Head of caudate nucleus (tissue), 42 donors: ENCODE measurements around the gene KRTAP5-1.
A peak's percentile ranks its signal among the peaks of the same experiment; 100 is the strongest.

Source experiments
- DNase-seq, 42 donors: peaks; one replicate each; pipeline versions ENCODE4 v3.0.0 to v3.0.0-alpha.2; 2020 to 2021; ENCODE audit warnings: mixed read lengths in 7 of 42
- intact Hi-C: fragments of 100-400 bp; cut with DNase I; formaldehyde crosslinking; loops from one replicate; pipeline ENCODE4 v1.15.0; 2022

KRTAP5-1 gene

GRCh38 chr11:1549338-1550330, 35.4 kb downstream of the KRTAP5-1 start:
- DNase-seq, result peak in 39 of 42 donors; percentile 44 to 91 (median 77)
- intact Hi-C loops, result loop anchor here (5.0 kb wide), 1 partner anchor 83 kb away; no protein-coding TSS in a partner anchor

GRCh38 chr11:1548221-1549070, 36.6 kb downstream of the KRTAP5-1 start:
- DNase-seq, result peak in 20 of 42 donors; percentile 38 to 82 (median 62)
- intact Hi-C loops, result loop anchor here (5.0 kb wide), 1 partner anchor 84 kb away; no protein-coding TSS in a partner anchor

- peak in 1 of 42 donors; percentile 47 for DNase-seq
- intact Hi-C loops, result loop anchor here (5.0 kb wide), 1 partner anchor 85 kb away; no protein-coding TSS in a partner anchor
Measured at GRCh38 chr11:1547467-1548098, 37.5 kb downstream of the KRTAP5-1 start.

- intact Hi-C loops, result loop anchor here (5.0 kb wide), 1 partner anchor 86 kb away; no protein-coding TSS in a partner anchor
- peak in 35 of 42 donors; percentile 38 to 83 (median 69) for DNase-seq
Measured at GRCh38 chr11:1546536-1547466, 38.3 kb downstream of the KRTAP5-1 start.

GRCh38 chr11:1546077-1546535, 39.0 kb downstream of the KRTAP5-1 start:
- DNase-seq, result no peak
- intact Hi-C loops, result loop anchor here (5.0 kb wide), 1 partner anchor 86 kb away; no protein-coding TSS in a partner anchor

GRCh38 chr11:1545432-1545831, 39.7 kb downstream of the KRTAP5-1 start:
- intact Hi-C loops, result loop anchor here (2.0 to 5.0 kb wide), 2 partner anchors 29 to 87 kb away; no protein-coding TSS in a partner anchor
- DNase-seq, result no peak

- DNase-seq, result no peak
- intact Hi-C loops, result loop anchor here (2.0 kb wide), 1 partner anchor 30 kb away; no protein-coding TSS in a partner anchor
Measured at GRCh38 chr11:1544536-1544935, 40.5 kb downstream of the KRTAP5-1 start.

GRCh38 chr11:1543606-1544263, 41.3 kb downstream of the KRTAP5-1 start:
- DNase-seq, result no peak

GRCh38 chr11:1542267-1542666, 42.8 kb downstream of the KRTAP5-1 start:
- intact Hi-C loops, result no loop called here
- no peak for DNase-seq

More at GRCh38 chr11:1543606-1544263, 41.3 kb downstream of the KRTAP5-1 start:
- intact Hi-C loops, result loop anchor here (2.0 kb wide), 1 partner anchor 31 kb away; no protein-coding TSS in a partner anchor

GRCh38 chr11:1541474-1542204, 43.4 kb downstream of the KRTAP5-1 start:
- intact Hi-C loops, result no loop called here
- peak in 41 of 42 donors; percentile 62 to 94 (median 83) for DNase-seq

GRCh38 chr11:1540074-1540473, 45.0 kb downstream of the KRTAP5-1 start:
- intact Hi-C loops, result no loop called here

GRCh38 chr11:1538153-1538552, 46.9 kb downstream of the KRTAP5-1 start:
- DNase-seq, result no peak
- intact Hi-C loops, result no loop called here

More at GRCh38 chr11:1540074-1540473, 45.0 kb downstream of the KRTAP5-1 start:
- no peak for DNase-seq

- DNase-seq, result no peak
- intact Hi-C loops, result no loop called here
Measured at GRCh38 chr11:1536065-1536843, 48.8 kb downstream of the KRTAP5-1 start.

GRCh38 chr11:1534682-1535081, 50.4 kb downstream of the KRTAP5-1 start:
- intact Hi-C loops, result no loop called here
- DNase-seq, result no peak
